Measurements from ENCODE around the gene ABCC6.
"Not testable (repeated sequence)": the region's sequence is repeated elsewhere in the genome, so short reads cannot be mapped to it uniquely, and the experiment has no call there.

GRCh38 chr16:16204552-16204951 is 18.7 kb downstream of the ABCC6 start:
- not testable (repeated sequence) for TF ChIP-seq POLR2AphosphoS5 (IDR thresholded peaks at IDR 0.05)
- TF ChIP-seq, protein P1, sequence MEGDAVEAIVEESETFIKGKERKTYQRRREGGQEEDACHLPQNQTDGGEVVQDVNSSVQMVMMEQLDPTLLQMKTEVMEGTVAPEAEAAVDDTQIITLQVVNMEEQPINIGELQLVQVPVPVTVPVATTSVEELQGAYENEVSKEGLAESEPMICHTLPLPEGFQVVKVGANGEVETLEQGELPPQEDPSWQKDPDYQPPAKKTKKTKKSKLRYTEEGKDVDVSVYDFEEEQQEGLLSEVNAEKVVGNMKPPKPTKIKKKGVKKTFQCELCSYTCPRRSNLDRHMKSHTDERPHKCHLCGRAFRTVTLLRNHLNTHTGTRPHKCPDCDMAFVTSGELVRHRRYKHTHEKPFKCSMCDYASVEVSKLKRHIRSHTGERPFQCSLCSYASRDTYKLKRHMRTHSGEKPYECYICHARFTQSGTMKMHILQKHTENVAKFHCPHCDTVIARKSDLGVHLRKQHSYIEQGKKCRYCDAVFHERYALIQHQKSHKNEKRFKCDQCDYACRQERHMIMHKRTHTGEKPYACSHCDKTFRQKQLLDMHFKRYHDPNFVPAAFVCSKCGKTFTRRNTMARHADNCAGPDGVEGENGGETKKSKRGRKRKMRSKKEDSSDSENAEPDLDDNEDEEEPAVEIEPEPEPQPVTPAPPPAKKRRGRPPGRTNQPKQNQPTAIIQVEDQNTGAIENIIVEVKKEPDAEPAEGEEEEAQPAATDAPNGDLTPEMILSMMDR (IDR thresholded peaks at IDR 0.05) = not testable (repeated sequence)
